NCI-H1105 treated with DMSO at 0.1 percent for 48 hours (cell line): Measurements from ENCODE around the gene TMCC1.
"Not testable (repeated sequence)": the region's sequence is repeated elsewhere in the genome, so short reads cannot be mapped to it uniquely, and the experiment has no call there.

Experiments
- DNase-seq: peaks from one replicate; lab custom pipeline; 2025; lab: John Stamatoyannopoulos, UW

Gene TMCC1

GRCh38 chr3:129650256-129650872 lies 243.1 kb downstream of the TMCC1 start:
- peak; percentile 38 for DNase-seq

DNA sequence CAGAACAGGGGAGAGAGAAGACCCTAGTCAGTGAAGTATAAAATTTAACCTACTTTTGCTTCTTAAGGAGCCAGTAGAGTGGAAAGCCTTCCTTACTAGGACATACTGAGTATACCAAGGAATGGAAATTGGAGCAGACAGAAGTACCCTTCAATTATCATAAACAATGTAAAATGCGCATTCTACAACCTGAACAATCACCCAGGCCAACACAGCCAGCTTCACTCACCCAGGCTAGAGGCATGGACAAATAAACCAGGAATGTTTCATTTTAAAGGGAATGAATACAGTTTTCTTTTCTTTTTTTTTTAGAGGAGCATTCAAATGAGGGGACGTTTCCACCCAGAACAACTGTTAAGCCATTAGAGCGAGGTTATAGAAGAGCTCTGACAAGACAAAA lies 245.1 kb downstream of the TMCC1 start:
- DNase-seq = no peak

DNA sequence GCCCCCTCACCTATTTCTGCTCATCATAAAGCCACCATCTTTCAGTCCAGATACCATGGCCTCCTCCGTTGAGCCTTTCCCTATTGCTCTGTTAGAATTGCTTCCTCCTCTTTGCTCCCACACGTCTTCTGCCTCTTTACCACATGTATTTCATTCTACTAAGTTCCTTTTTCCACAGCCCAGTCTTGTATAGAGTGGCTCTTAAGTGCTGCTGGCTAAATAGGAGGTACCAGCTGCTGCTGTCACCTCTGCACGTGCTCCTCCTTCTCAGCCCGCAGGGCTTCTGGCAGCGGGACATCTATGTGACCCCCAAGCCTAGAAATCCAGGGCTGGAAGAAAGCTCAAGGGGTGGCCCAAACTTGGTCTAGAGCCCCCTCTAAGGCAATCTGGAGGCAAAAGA lies 248.2 kb downstream of the TMCC1 start:
- DNase-seq = no peak

DNA sequence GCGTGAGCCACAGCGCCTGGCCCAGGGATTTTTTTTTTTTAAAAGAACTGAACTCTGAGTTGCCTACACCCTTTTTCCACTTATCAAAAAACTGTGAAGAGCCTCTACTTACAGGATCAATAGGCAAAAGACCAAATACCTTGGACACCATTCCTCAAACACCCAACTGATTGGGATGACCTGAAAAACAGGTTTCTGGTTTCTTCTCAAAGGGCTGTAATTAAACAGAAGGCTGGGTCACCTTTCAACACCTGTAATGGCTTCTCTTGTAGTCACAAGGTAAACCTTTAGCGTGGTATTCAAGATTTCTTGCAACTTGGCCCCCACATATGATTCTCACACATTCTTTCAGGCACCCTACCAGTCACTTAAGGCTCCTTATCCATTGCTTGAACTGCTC lies 248.7 kb downstream of the TMCC1 start:
- DNase-seq = no peak

DNA sequence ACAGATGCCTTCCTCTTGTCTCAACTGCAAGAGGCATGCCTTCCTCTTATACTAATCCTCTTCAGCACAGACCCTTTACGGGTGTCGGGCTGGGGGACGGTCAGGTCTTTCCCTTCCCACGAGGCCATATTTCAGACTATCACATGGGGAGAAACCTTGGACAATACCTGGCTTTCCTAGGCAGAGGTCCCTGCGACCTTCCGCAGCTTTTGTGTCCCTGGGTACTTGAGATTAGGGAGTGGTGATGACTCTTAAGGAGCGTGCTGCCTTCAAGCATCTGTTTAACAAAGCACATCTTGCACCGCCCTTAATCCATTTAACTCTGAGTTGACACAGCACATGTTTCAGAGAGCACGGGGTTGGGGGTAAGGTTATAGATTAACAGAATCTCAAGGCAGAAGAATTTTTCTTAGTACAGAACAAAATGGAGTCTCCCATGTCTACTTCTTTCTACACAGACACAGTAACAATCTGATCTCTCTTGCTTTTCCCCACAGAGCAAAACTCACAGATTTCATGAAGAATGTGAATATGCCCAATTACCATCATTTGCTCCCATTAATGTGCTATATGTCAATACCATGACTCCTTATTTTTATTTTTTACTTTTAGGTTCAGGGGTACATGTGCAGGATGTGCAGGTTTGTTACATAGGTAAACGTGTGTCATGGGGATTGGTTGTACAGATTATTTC lies 251.8 kb downstream of the TMCC1 start:
- DNase-seq = not testable (repeated sequence)

- not testable (repeated sequence) for DNase-seq
Measured at GRCh38 chr3:129640985-129641384, 252.5 kb downstream of the TMCC1 start.

DNA sequence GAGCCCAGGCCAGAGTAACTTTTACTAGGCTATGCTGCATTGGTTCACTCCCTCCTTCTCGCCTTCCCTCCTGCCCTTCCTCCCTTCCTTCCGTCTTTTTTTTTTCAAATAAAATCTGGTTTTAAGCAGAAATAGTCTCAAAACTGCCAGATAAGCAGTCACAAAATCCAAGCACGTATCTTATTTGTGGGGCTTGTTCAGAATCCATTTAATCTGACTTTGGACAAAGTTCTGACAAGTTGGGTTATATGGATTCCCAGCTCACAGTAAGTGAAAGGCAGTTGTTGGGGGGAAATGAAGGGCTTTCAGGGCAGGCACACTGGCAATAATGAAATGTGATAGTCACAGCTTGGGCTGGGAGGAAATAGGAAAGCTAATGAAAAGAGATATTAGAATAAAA lies 255.0 kb downstream of the TMCC1 start:
- no peak for DNase-seq

DNA sequence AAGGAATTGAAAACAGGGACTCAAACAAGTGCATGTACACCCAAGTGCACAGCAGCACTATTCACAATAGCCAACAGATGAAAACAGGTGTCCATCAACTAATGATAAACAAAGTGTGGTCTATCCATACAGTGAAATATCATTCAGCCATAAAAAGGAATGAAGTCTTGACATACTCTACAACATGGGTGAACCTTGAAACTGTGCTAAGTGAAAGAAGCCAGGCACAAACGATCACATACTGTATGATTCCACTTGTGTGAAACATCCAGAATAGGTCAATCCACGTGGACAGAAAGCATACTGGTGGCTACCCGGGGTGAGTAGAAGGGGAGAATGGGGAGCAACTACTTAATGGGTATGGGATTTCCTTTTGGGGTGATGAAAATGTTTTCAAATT lies 257.4 kb downstream of the TMCC1 start:
- no peak for DNase-seq

DNA sequence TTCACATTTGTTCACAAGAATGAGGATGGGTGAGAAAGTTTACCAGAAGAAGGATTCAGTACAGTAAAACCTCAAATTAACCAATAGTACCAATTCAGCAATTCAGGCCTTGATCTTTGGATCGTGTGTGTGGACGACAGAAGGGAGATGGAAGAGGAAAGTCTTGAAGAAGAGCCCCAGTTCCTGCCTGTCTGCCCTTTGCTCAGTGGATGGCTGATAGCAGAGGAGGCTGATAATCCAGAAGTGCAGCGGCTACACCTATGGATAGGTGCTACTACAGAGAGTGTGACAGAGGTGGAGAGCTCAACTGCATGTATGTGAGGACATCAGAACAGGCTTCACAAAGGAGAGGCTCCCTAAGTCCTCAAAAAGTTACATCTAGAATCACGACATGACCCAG lies 257.9 kb downstream of the TMCC1 start:
- DNase-seq = no peak

GRCh38 chr3:129633751-129634481 lies 259.6 kb downstream of the TMCC1 start:
- DNase-seq = no peak

DNA sequence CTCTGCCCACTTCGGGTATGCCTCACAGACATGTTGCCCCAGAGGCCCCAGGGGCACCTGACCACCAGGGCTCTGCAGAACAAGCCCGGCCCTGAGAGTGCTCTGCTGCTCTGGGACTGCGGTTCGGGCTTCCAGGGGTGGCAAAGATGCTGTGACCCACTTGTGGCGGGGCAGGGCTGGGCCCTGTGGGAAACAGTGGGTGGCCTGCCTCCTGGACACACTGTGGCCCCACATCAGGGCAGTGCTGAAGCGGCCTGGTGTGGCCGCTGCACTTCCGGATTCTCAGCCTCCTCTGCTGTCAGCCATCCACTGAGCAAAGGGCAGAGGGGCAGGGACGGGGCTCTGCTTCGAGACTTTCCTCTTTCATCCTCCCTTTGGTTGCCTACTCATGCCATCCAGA lies 260.5 kb downstream of the TMCC1 start:
- DNase-seq = no peak

GRCh38 chr3:129632556-129632955 lies 261.0 kb downstream of the TMCC1 start:
- DNase-seq = no peak

GRCh38 chr3:129632056-129632455 lies 261.5 kb downstream of the TMCC1 start:
- DNase-seq = no peak

DNA sequence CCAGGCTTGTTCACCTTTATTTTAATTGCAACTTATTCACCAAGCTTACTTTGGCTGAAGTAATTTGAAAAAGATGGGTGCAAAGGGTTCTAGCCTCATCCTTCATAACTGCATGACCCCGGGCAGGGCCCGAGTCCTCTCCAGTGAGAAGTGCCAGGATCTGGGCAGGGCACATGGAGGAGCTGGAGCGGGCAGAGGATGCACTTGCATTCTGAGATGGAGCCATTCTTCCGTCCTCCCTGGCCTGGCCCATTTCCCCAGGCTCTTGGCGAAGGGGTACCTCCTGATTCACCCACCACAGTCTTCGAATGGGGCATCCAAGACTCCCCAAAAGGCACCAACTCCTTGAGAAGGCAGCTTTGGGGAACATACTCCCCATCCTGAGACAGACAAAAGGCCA lies 264.5 kb downstream of the TMCC1 start:
- no peak for DNase-seq

DNA sequence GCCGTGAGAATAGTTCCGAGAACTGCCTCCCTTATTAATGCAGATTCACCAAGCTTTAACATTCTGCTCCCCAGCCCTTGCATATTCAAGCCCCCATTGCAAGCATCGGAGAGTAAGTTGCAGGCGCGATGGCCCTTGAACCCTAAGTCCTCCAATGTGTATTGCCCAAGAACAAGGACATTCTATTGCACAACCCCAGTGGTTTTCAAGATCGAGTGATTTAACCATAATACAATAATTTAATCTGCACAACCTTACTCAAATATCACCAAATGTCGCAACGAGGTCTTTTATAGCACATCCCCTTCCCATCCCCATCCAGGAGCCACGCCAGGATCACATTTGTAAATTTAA lies 265.4 kb downstream of the TMCC1 start:
- no peak for DNase-seq

DNA sequence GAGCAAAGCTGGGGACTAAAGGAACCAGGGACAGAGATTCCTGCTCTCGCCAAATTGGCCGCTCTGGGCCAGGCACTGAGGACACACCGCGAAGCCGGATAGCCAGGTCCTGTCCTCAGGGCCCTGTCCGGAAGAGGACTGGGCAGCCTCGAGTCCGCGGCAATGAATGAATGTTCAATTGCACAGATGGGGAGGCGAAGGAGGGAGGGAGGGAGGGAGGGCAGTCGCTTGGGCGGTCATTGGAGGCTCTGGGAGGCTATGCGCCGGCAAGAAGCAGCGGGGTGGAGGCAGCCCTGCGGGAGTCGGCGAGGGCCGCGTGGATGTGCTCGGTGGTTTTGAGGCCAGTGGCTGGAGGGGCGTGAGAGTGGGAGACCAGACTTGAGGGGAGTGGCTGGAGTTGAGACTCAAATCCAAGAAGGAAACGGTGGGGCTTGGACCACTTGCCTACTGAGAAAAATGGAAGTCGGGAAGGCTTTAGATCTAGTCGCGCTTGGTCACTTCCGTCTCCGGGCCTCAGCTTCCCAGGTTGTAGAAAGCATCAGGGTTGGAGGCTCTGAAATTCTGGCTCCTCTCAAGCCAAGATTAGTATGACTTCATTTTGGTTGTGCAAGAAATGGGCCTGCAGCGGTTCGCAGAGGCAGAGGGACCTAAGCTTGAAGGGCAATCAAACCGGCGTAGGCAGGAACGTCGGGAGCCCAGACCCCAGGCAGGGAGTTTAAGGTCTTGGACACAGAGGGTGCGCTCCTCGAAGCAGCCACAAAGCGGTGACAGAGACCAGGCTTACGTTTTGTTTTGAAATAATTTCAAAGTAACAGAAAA lies 266.0 kb downstream of the TMCC1 start:
- peak; percentile 89 for DNase-seq

GRCh38 chr3:129626744-129627349 lies 266.7 kb downstream of the TMCC1 start:
- peak; percentile 81 for DNase-seq

DNA sequence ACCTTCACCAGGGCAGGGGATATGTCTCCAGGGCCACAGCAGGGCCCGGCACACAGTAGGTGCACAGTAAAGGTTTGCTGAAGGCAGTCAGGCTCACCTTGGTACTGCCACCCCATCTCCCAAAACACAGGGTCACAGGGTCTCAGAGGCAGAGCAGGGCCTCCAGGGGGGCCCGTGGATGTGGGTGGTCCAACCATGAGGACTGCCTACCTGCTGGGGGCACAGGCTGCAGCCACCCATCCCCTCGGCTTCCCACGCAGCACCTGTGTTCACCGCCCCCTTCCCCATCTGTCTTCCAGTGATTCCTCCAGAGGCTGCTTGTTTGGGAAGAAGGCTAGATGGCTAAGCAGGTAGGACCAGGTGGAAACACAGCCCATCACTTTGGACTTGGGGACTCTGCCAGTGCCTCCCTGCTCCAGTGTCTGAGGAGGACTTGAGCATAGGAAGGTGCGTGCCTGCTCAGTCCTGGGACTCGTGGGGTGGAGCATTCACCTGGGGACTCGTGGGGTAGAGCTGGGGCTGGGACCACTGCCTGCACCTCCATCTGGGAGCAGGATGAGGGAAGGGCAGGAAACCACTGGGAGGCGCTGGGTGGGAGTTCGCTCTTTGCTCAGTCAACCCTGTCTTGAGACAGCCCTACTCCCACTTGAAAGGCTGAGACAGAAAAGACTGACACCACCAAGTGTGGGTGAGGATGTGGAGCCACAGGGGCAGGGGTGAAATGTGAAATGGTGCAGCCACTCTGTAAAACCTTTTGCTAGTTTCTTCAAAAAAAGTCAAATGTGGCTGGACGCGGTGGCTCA lies 268.2 kb downstream of the TMCC1 start:
- DNase-seq = no peak

DNA sequence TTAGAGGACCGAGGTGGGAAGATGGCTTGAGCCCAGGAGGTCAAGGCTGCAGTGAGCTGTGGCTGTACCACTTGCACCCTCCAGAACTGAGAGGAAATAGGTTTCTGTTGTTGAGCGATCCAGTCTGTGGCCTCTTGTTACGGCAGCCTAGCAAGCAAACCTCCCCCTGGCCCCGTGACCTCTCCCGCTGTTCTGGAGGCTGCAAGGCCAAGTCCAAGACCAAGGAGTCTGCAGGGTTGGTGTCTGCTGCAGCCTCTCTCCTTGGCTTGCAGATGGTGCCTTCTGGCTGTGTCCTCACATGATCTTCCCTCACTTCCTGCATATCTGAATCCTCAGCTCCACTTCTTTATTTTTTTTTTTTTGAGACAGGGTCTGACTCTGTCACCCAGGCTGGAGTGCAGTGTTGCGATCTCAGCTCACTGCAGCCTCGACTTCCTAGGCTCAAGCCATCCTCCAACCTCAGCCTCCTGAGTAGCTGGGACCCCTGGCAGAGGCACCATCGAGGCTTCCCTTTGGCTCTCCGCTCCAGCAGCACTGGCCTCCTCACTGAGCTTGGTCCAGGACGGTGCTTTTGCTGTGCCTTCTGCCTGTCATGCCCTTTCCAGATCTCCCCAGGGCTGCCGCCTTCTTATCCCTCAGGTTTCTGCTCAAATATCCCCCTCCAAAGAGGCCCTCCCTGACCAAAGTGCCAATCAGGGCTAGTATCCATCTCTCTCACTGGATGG lies 269.0 kb downstream of the TMCC1 start:
- DNase-seq = no peak

DNA sequence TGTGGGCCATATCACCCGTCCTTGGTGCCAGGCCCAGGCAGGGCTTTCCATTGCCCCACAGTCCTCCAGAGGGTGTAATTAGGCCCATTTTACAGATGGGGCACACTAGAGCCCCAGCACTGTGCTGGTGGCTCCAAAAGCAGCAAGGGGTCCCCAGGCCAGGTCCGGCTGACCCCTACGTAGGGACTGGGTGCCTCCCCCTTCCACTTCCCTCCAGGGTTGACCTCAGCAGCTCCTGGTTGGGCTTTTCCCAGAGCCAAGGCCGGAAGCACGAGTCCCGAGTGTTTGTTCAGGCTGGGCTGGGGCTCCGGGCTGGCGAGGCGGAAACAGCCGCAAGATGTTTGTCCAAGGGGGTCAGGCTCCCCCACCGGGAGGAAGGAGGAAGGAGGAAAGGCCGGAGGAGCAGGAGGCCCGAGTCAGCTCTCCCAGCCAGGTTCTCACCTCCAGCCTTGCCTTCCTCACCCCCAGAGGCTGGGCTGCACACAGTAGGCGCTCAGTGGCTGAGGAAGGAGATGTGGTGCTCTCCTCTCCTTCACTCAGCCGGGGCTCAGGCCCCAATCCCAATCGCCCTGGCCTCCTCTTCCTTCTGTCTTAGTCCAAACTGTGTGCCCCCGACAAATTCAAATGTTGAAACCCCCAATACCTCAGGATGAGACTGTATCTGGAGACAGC lies 269.9 kb downstream of the TMCC1 start:
- no peak for DNase-seq
